Suprapubic skin (tissue), 4 donors: ENCODE data around the gene FSTL4. TPM values are rescaled to one million over a fixed set of nuclear protein-coding genes. Genes with fewer than 3 reads are reported as not detected.

Source experiments
- DNase-seq, 2 donors: peaks; one replicate each; pipeline ENCODE4 v3.0.0-alpha.2; 2019; ENCODE audit warnings: low spot score in 2 of 2
- H3K27ac ChIP-seq: fragments of 200-600 bp; sonication (generic); one replicate; pipeline ENCODE4 v1.5.1; 2019
- H3K27me3 ChIP-seq: fragments of 200-600 bp; sonication (generic); one replicate; pipeline ENCODE4 v1.5.1; 2019
- H3K36me3 ChIP-seq: fragments of 200-600 bp; sonication (generic); one replicate; pipeline ENCODE4 v1.5.1; 2019
- H3K4me1 ChIP-seq: fragments of 200-600 bp; sonication (generic); one replicate; pipeline ENCODE4 v1.5.1; 2019
- H3K4me3 ChIP-seq: fragments of 200-600 bp; sonication (generic); one replicate; pipeline ENCODE4 v1.5.1; 2019; ENCODE audit warnings: mild to moderate bottlenecking
- H3K9me3 ChIP-seq: fragments of 200-600 bp; sonication (generic); one replicate; pipeline ENCODE4 v1.5.1; 2019
- EP300 ChIP-seq: sonication (generic); formaldehyde crosslinking; IDR thresholded peaks from one replicate; pipeline ENCODE4 v1.6.1; 2017; ENCODE audit warnings: antibody characterized with exemption
- POLR2A ChIP-seq, 2 donors: fragments of 450-650 bp; IDR thresholded peaks; one replicate each; pipeline ENCODE4 v1.6.1; 2017; ENCODE audit warnings: antibody characterized with exemption in 2 of 2, mild to moderate bottlenecking in 2 of 2, moderate library complexity in 2 of 2
- POLR2AphosphoS5 ChIP-seq, 3 donors: sonication (generic); formaldehyde crosslinking; IDR thresholded peaks; one replicate each; pipeline ENCODE4 v1.6.1; 2017; ENCODE audit warnings: antibody characterized with exemption in 3 of 3
- WGBS: methylation state at CpG from one replicate; pipeline ENCODE4 v1.1.5; 2018; 5-methylcytosine and 5-hydroxymethylcytosine counted together
- total RNA-seq, 4 donors: library from RNA; depleted of rRNA; stranded (reverse); fragments of >200 nt; gene quantifications; one replicate each; pipeline ENCODE4 v1.1.0, GENCODE V29; 2016
- TF ChIP-seq, protein P1 (sequence below), 2 donors: fragments of 200-600 bp in 1 of 2; fragments of 450-650 bp in 1 of 2; sonication (generic) in 1 of 2; IDR thresholded peaks; one replicate each; pipeline ENCODE4 v1.5.1; 2016 to 2019; ENCODE audit warnings: antibody characterized with exemption in 2 of 2, mild to moderate bottlenecking in 1 of 2, moderate library complexity in 1 of 2

Gene FSTL4
- total RNA-seq, 4 donors from 2014 or later: 2.3 to 6.4 (median 5.8) TPM

DNA sequence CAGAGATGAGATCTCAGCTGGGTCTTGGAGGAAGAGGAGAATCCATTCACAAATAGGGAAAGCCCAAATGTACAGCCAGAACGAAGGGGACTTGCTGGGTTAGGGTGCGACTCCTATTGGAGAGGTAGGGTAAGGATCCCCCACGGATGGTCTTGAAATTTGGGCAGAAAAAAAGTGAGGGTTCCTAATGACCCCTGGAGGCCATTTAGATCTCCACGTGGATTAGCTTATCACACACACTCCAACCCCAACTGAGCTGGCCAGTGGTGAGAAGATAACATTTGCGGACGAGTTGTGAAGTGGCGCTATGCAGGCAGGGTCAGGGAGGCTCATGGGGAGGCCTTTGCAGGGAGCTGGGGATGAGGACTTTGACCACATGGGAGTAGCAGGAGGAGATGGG is 86.0 kb downstream of the FSTL4 start:
- H3K4me1 ChIP-seq: no peaks in the 10 kb centered on the region
- WGBS: 88% methylated on average over 7 of the region's 7 CpGs

DNA sequence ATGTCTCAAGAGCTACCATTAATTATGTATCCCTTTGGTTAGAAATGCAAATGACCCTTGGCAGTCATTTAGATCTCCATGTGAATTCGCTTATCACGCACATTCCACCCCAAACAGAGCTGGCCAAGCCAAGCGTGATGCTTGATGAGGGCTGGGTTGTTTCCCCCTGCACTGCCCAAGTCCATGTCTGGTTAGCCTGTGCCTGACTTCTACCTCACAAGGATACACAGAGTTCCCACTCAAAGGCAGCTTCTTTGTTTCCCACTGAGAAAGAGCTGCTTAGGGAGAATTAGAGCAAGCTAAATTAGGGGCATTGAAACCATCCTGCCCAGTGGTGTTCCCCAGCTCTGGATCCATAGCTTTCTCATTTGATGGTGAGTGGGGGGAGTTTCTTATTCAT is 87.2 kb downstream of the FSTL4 start:
- H3K4me3 ChIP-seq: no peak overlapping the region
- H3K9me3 ChIP-seq: no peaks in the 10 kb centered on the region
- WGBS: 95% methylated on average over 2 of the region's 3 CpGs
- H3K36me3 ChIP-seq: no peaks in the 10 kb centered on the region
- H3K27me3 ChIP-seq: peaks cover 4% of the 10 kb centered on the region
- TF ChIP-seq, protein P1, sequence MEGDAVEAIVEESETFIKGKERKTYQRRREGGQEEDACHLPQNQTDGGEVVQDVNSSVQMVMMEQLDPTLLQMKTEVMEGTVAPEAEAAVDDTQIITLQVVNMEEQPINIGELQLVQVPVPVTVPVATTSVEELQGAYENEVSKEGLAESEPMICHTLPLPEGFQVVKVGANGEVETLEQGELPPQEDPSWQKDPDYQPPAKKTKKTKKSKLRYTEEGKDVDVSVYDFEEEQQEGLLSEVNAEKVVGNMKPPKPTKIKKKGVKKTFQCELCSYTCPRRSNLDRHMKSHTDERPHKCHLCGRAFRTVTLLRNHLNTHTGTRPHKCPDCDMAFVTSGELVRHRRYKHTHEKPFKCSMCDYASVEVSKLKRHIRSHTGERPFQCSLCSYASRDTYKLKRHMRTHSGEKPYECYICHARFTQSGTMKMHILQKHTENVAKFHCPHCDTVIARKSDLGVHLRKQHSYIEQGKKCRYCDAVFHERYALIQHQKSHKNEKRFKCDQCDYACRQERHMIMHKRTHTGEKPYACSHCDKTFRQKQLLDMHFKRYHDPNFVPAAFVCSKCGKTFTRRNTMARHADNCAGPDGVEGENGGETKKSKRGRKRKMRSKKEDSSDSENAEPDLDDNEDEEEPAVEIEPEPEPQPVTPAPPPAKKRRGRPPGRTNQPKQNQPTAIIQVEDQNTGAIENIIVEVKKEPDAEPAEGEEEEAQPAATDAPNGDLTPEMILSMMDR (IDR thresholded peaks at IDR 0.05): no peak
- TF ChIP-seq EP300: no peak
- TF ChIP-seq POLR2A (IDR thresholded peaks at IDR 0.05): no peak
- no peak for TF ChIP-seq POLR2AphosphoS5 (IDR thresholded peaks at IDR 0.05)
- no peaks in the 10 kb centered on the region for H3K4me1 ChIP-seq
- no peak for DNase-seq
- no peak overlapping the region for H3K27ac ChIP-seq

More for the DNA sequence above, 86.0 kb downstream of the FSTL4 start:
- no peak overlapping the region for H3K4me3 ChIP-seq
- H3K9me3 ChIP-seq: no peaks in the 10 kb centered on the region
- peaks cover 4% of the 10 kb centered on the region for H3K27me3 ChIP-seq
- H3K36me3 ChIP-seq: no peaks in the 10 kb centered on the region
- H3K27ac ChIP-seq: no peak overlapping the region
- TF ChIP-seq, protein P1 (IDR thresholded peaks at IDR 0.05): no peak
- TF ChIP-seq POLR2A (IDR thresholded peaks at IDR 0.05): no peak
- no peak for TF ChIP-seq POLR2AphosphoS5 (IDR thresholded peaks at IDR 0.05)
- TF ChIP-seq EP300: no peak
- no peak for DNase-seq

DNA sequence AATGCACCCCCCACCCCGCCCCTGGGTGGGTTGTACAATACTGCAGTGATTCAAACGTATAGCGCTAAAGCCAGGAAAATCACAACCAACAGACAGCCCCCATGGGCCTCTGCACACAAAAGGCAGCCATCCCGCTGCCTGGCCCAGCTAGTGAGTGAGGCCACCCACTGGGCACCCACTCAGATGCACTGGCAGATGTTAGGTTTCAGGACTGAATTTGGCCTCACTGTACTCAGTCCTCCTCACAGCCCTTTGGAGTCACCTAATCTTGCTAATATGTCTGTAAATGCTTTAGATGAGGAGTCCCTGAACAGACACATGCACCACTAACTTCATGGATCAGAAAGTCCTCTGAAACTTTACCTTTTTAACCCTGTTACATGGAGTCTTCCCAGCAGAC is 87.7 kb downstream of the FSTL4 start:
- no peaks in the 10 kb centered on the region for H3K9me3 ChIP-seq
- WGBS: 85% methylated on average over 4 of the region's 4 CpGs
- H3K36me3 ChIP-seq: no peaks in the 10 kb centered on the region

DNA sequence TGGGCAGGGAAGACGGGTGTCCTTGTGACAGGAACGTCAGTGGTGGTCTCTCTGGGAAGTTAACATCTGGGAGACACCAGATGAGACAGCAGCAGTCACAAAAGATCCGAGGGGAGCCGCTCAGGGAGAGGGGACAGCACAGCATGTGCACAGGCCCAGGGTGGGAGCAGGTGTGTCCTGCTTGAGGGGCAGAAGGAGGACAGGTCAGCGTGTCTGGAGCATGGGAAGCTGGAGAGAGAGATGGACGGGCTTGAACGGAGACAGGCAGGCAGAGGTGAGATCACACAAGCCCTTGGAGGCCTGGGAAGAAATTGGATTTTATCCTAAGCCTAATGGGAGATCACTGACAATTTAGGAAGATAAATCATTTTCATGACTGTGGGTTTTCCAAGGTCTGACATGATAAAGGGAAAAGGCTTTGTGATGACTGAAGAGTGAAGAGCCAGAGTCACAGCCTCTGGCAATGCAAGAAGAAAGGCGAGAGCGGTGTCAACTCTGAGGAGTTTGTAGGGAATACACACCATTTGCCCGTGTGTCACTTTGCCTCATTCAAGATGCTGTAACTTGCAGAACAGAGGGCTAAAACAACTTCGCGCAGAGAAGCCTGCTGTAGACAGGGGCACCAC is 88.3 kb downstream of the FSTL4 start:
- Histone ChIP-seq H3K4me1 (no peaks in the 10 kb centered on the region), H3K9me3 (no peaks in the 10 kb centered on the region), H3K4me3 (no peak overlapping the region), H3K27ac (no peak overlapping the region), H3K27me3 (peaks cover 4% of the 10 kb centered on the region), H3K36me3 (no peaks in the 10 kb centered on the region)
- TF ChIP-seq POLR2A (IDR thresholded peaks at IDR 0.05) (no peak), EP300 (no peak), POLR2AphosphoS5 (IDR thresholded peaks at IDR 0.05) (no peak)
- TF ChIP-seq, protein P1 (IDR thresholded peaks at IDR 0.05): no peak
- no peak for DNase-seq
- WGBS: 75% methylated on average over 12 of the region's 12 CpGs

More for the DNA sequence above, 87.7 kb downstream of the FSTL4 start:
- Histone ChIP-seq H3K27me3 (peaks cover 4% of the 10 kb centered on the region), H3K27ac (no peak overlapping the region), H3K4me1 (no peaks in the 10 kb centered on the region), H3K4me3 (no peak overlapping the region)
- DNase-seq: no peak
- TF ChIP-seq POLR2AphosphoS5 (IDR thresholded peaks at IDR 0.05) (no peak), POLR2A (IDR thresholded peaks at IDR 0.05) (no peak), EP300 (no peak)
- TF ChIP-seq, protein P1 (IDR thresholded peaks at IDR 0.05): no peak

DNA sequence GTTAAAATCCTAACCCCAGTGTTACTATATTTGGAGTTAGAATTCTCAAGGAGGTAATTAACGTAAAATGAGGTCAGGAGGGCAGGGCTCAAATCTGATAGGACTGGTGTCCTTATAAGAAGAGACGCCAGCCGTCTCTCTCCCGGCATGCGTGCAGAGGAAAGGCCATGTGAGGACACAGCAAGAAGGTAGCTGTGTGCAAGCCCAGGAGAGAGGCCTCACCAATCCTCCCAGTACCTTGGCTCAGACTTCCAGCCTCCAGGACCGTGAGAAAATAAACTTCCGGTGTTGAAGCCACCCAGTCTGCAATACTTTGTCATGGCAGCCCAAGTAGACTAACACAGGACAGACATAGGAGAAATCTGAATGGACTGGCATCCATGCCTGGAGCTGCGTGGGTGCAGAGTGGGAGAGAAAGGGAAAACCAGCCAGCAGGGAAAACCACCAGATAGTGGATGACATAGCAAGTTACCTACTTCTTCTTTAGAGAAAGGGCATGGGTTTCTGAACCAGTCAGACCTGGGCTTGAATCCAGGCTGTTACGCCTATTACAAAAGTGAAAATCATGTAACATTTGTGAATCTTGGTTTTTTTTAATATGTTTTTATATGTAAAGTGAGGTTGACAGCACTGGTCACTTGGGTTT is 89.2 kb downstream of the FSTL4 start:
- H3K4me3 ChIP-seq: no peak overlapping the region
- no peaks in the 10 kb centered on the region for H3K9me3 ChIP-seq
- H3K27ac ChIP-seq: no peak overlapping the region
- DNase-seq: no peak
- 76% methylated on average over 9 of the region's 9 CpGs for WGBS
- no peak for TF ChIP-seq POLR2AphosphoS5 (IDR thresholded peaks at IDR 0.05)
- TF ChIP-seq, protein P1 (IDR thresholded peaks at IDR 0.05): no peak
- no peak for TF ChIP-seq POLR2A (IDR thresholded peaks at IDR 0.05)
- no peak for TF ChIP-seq EP300
- H3K36me3 ChIP-seq: no peaks in the 10 kb centered on the region
- no peaks in the 10 kb centered on the region for H3K4me1 ChIP-seq
- peaks cover 4% of the 10 kb centered on the region for H3K27me3 ChIP-seq
